ENCODE measurements around the gene HECW1.

DNA sequence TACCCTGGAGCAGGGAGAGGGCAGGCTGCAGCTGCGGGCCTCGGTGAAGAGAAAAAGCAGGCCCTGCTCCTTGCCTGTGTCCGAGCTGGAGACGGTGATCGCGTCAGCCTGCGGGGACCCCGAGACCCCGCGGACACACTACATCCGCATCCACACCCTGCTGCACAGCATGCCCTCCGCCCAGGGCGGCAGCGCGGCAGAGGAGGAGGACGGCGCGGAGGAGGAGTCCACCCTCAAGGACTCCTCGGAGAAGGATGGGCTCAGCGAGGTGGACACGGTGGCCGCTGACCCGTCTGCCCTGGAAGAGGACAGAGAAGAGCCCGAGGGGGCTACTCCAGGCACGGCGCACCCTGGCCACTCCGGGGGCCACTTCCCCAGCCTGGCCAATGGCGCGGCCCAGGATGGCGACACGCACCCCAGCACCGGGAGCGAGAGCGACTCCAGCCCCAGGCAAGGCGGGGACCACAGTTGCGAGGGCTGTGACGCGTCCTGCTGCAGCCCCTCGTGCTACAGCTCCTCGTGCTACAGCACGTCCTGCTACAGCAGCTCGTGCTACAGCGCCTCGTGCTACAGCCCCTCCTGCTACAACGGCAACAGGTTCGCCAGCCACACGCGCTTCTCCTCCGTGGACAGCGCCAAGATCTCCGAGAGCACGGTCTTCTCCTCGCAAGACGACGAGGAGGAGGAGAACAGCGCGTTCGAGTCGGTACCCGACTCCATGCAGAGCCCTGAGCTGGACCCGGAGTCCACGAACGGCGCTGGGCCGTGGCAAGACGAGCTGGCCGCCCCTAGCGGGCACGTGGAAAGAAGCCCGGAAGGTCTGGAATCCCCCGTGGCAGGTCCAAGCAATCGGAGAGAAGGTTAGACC lies 332.5 kb downstream of the HECW1 start:
- TF ChIP-seq TCF4 (CRISPR knock-in tag; IDR thresholded peaks at IDR 0.05; ENCODE audit: borderline replicate concordance) (no peak), PPARA (CRISPR knock-in tag; IDR thresholded peaks at IDR 0.05; ENCODE audit: borderline replicate concordance) (no peak), CSRNP3 (CRISPR knock-in tag; IDR thresholded peaks at IDR 0.05) (no peak), BACH2 (CRISPR knock-in tag; IDR thresholded peaks at IDR 0.05; ENCODE audit: borderline replicate concordance) (no peak)
- TF ChIP-seq, protein P1, sequence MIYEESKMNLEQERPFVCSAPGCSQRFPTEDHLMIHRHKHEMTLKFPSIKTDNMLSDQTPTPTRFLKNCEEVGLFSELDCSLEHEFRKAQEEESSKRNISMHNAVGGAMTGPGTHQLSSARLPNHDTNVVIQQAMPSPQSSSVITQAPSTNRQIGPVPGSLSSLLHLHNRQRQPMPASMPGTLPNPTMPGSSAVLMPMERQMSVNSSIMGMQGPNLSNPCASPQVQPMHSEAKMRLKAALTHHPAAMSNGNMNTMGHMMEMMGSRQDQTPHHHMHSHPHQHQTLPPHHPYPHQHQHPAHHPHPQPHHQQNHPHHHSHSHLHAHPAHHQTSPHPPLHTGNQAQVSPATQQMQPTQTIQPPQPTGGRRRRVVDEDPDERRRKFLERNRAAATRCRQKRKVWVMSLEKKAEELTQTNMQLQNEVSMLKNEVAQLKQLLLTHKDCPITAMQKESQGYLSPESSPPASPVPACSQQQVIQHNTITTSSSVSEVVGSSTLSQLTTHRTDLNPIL (CRISPR knock-in tag; IDR thresholded peaks at IDR 0.05; ENCODE audit: low read depth), result no peak

Data from SK-N-SH treated with all-trans-retinoic acid at 6 μM for 48 hours (cell line).